Ecto neural progenitor cell (in vitro differentiated cells): ENCODE results near the gene AMN1.

Experiments
- DNase-seq: peaks from one replicate; pipeline ENCODE4 v3.0.0-alpha.2; 2018; ENCODE audit warnings: low spot score

Gene AMN1

GRCh38 chr12:31631023-31631724 is 97.6 kb downstream of the AMN1 start:
- no peak for DNase-seq

- no peak for DNase-seq
Measured at GRCh38 chr12:31629756-31630732, 98.8 kb downstream of the AMN1 start.

- no peak for DNase-seq
Measured at GRCh38 chr12:31627456-31628054, 101.3 kb downstream of the AMN1 start.

- no peak for DNase-seq
Measured at GRCh38 chr12:31626270-31626995, 102.4 kb downstream of the AMN1 start.

GRCh38 chr12:31622038-31622437 is 106.8 kb downstream of the AMN1 start:
- DNase-seq: no peak
